ENCODE data around the gene RXRA. TPM values are rescaled to one million over a fixed set of nuclear protein-coding genes. Genes with fewer than 3 reads are reported as not detected.

RXRA gene
- total and polyA plus RNA-seq, 12 donors, result 5.5 to 114 (median 71.3) TPM

GRCh38 chr9:134404376-134405358 lies 78.4 kb downstream of the RXRA start:
- intact Hi-C loops (cut with DNase I), result no loop called here
- H3K36me3 ChIP-seq (replicated peaks in 1 of 2), result peaks cover 0 to 22% of the 10 kb centered on the region in 2 donors
- H3K9me3 ChIP-seq (replicated peaks in 1 of 3), result no peaks in the 10 kb centered on the region
- H3K27me3 ChIP-seq, result no peaks in the 10 kb centered on the region
- no peak overlapping the region for H3K4me3 ChIP-seq
- peaks cover 49 to 79% of the 10 kb centered on the region in 2 donors for H3K4me1 ChIP-seq (replicated peaks in 1 of 2)
- WGBS, 4 donors, result 62 to 72% (median 65%) methylated on average over 20 to 34 of the region's 34 CpGs
- no peak for TF ChIP-seq CTCF (IDR thresholded peaks at IDR 0.05)
- TF ChIP-seq POLR2A (IDR thresholded peaks at IDR 0.05), result no peak
- peak overlapping the region in 4 of 5 donors; percentile 0 to 88 (median 74) for H3K27ac ChIP-seq
- no peak for DNase-seq

- TF ChIP-seq POLR2A (IDR thresholded peaks at IDR 0.05) (no peak), CTCF (IDR thresholded peaks at IDR 0.05) (no peak)
- intact Hi-C loops (cut with DNase I), result no loop called here
- Histone ChIP-seq H3K4me1 (replicated peaks in 1 of 2) (peaks cover 49 to 85% of the 10 kb centered on the region in 2 donors), H3K36me3 (replicated peaks in 1 of 2) (peaks cover 0 to 30% of the 10 kb centered on the region in 2 donors), H3K4me3 (no peak overlapping the region), H3K27me3 (no peaks in the 10 kb centered on the region), H3K27ac (peak overlapping the region in 3 of 5 donors; percentile 70 to 88 (median 77)), H3K9me3 (replicated peaks in 1 of 3) (no peaks in the 10 kb centered on the region)
- DNase-seq, result no peak
- 51 to 89% (median 74%) methylated on average over 5 to 9 of the region's 9 CpGs for WGBS, 4 donors
Observed at GRCh38 chr9:134405527-134405926, 79.3 kb downstream of the RXRA start.

- 38 to 58% (median 48%) methylated on average over 15 to 23 of the region's 23 CpGs for WGBS, 4 donors
Observed at GRCh38 chr9:134406366-134407120, 80.3 kb downstream of the RXRA start.

More at GRCh38 chr9:134406366-134407120, 80.3 kb downstream of the RXRA start:
- no peaks in the 10 kb centered on the region for H3K9me3 ChIP-seq (replicated peaks in 1 of 3)
- TF ChIP-seq POLR2A (IDR thresholded peaks at IDR 0.05) (no peak), CTCF (IDR thresholded peaks at IDR 0.05) (no peak)
- H3K27me3 ChIP-seq, result no peaks in the 10 kb centered on the region
- DNase-seq, result peak in 5 of 7 donors; percentile 50 to 77 (median 67)
- H3K4me3 ChIP-seq, result peak overlapping the region in 1 of 4 donors; percentile 39
- H3K4me1 ChIP-seq (replicated peaks in 1 of 2), result peaks cover 49 to 95% of the 10 kb centered on the region in 2 donors
- intact Hi-C loops (cut with DNase I), result no loop called here
- peak overlapping the region; percentile 34 to 90 (median 77) for H3K27ac ChIP-seq
- H3K36me3 ChIP-seq (replicated peaks in 1 of 2), result peaks cover 0 to 31% of the 10 kb centered on the region in 2 donors

All from adrenal gland (tissue), 12 donors.